ENCODE data around the gene PPEF1.

DNA sequence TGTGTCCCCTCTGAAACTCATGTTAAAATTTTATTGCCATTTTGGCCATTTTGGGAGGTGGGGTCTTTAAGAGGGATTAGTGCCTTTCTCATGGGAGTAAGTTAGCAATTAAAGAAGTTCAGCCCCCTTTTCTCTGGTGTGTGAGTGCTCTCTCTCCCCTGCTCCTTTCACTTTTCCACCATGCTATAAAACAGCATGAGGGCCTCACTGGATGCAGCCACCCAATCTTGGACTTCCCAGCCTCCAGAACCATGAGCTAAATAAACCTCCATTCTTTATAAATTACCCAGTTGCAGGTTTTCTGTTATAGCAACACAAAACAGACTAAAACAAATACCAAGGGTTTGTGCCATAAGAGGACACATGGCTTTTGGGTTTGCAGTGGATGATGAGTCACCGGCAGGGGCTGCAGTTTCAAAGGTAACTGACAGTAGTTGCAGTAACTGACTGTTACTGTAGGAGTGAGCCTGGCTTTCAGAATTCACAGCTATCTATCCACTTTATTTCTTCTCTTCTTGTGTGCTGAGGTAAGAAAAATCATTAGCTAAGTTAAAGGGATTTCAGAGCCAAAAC is 121.5 kb downstream of the PPEF1 start:
- TF ChIP-seq CTCF (conservative IDR thresholded peaks at IDR 0.05; ENCODE audit: low read depth, low read length) = no peak
- TF ChIP-seq EZH2 (IDR thresholded peaks at IDR 0.05; ENCODE audit: borderline replicate concordance, low read depth, low read length, poor library complexity, severe bottlenecking) = no peak
